ENCODE measurements around the gene BATF3. TPM values are rescaled to one million over a fixed set of nuclear protein-coding genes. Genes with fewer than 3 reads are reported as not detected.

BATF3 gene
- total RNA-seq, 1 experiment from 2014 or later: 5.8 TPM

DNA sequence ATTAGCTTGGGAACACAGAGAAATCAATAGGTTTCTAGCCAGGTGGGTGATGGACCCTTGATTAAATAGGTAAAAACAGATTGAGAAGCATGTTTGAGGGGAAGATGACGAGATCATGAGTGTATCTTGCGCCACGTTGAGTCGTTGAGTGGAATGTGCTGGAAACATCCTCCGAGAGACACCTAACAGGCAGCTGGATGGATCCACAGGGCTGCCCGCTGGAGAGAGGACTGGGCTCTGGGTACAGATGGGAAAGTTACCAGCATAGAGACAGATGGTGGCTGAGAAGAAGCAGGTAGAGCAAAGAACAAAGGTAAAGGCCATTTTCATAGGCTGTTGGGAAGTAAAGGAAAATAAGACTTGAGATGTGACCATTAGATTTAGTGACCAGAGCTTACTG, 15.6 kb downstream of the BATF3 start:
- no peak overlapping the region for H3K4me3 ChIP-seq (ENCODE audit: insufficient read depth, low read depth, low read length)
- H3K36me3 ChIP-seq (replicated peaks; ENCODE audit: control insufficient read depth, insufficient read depth, low read length): no peaks in the 10 kb centered on the region
- DNase-seq: no peak
- H3K27me3 ChIP-seq (ENCODE audit: control insufficient read depth, insufficient read depth, low read length): no peaks in the 10 kb centered on the region

DNA sequence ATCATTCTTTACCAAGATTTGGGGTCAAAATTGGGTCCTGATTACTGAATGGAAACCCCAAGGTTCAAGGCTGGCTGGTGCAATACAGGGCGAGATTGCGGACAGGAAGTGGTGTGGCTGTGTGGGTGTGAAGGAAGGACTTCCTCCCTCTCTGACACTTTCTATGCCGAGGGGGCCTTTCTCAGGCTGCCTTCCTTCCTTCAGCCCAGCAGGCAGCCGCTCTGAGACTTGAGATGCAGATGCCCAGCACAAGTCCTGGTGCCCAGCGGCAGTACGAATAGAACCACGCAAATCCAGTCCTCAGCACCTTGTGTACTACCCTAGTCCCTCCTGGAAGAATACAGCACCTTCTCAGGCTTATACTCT, 16.3 kb downstream of the BATF3 start:
- Histone ChIP-seq H3K27me3 (ENCODE audit: control insufficient read depth, insufficient read depth, low read length) (no peaks in the 10 kb centered on the region), H3K4me3 (ENCODE audit: insufficient read depth, low read depth, low read length) (no peak overlapping the region), H3K36me3 (replicated peaks; ENCODE audit: control insufficient read depth, insufficient read depth, low read length) (no peaks in the 10 kb centered on the region)
- no peak for DNase-seq

DNA sequence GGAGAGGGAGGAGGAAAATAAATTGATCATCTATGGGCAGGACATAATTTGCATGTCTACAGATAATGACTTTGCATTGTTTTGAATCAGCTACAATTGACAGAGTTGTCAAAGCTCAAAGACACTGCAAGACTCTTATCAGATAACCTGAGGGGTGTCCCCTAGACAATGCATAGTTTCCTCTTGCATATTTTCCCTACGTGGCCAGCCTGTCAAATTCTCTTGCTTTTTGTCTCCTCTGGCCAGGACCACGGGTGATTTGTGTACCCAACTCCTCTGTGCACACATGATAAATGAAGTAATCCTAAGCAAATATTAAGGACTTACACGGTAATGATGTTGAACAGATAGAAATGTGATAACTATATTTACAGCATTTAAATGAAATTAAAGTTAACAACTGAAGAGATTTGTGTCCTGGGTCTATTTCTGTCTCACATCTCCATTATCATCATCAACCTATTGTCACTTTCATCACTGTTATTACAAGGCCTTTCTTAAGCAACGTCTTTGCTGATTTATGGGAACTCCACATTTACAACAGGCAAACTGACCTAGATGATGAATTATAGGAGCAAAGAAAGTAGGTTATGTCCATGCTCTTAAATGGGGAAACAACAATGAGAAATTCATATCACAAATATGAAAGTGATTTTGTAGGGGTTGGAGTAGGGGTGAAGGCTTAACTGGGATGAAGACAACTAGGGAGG, 18.8 kb downstream of the BATF3 start:
- Histone ChIP-seq H3K4me3 (ENCODE audit: insufficient read depth, low read depth, low read length) (no peak overlapping the region), H3K27me3 (ENCODE audit: control insufficient read depth, insufficient read depth, low read length) (no peaks in the 10 kb centered on the region; the same call in 1 of the 2 replicates), H3K36me3 (replicated peaks; ENCODE audit: control insufficient read depth, insufficient read depth, low read length) (no peaks in the 10 kb centered on the region)
- DNase-seq: no peak

DNA sequence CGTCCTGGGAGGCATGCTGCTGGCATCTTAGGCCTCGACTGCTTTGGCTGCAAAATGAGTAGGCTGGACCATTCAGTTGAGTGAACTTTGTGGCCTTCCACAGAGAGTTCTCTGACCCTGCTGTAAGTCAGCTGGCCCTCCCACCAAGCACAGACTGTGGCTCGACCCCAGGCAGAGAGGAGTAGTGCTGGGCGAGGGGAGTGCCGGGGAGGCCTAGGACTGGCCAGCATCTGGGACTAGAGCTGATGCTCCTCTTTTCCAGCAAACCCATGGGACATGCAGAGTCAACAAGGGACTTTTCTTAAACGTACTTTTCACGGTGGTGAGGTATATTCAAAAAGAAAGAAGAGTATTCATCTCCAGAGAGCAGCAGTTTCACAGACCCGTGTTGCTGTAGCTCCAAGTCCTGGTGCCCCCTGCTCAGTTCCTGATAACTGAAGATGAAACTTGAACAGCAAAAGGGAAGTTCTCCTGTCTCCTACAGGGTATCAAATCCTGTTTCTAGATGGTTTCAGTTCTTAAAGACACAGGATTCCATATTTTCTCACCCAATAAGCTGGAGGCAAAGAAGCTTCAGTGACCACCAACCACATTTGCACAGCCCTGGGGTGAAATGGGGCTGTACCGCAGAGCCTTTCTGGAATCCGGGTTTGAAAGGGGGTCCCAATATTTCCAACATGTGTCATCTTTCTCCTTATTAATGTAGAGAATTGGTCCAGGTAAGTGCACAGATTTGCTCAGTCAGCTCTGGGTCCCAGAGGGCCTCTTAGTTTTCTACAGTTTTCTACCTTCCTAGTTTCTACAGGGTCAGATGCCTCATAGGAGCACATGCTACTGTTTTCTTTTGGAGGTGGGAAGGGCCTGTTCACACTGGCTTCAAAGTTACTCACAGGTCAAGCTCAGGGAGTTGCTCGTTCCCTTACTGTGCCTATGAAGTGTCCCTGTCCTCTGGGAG, 20.9 kb downstream of the BATF3 start:
- Histone ChIP-seq H3K27me3 (ENCODE audit: control insufficient read depth, insufficient read depth, low read length) (no peaks in the 10 kb centered on the region; the same call in 1 of the 2 replicates), H3K4me3 (ENCODE audit: insufficient read depth, low read depth, low read length) (no peak overlapping the region), H3K36me3 (replicated peaks; ENCODE audit: control insufficient read depth, insufficient read depth, low read length) (no peaks in the 10 kb centered on the region)
- DNase-seq: no peak

DNA sequence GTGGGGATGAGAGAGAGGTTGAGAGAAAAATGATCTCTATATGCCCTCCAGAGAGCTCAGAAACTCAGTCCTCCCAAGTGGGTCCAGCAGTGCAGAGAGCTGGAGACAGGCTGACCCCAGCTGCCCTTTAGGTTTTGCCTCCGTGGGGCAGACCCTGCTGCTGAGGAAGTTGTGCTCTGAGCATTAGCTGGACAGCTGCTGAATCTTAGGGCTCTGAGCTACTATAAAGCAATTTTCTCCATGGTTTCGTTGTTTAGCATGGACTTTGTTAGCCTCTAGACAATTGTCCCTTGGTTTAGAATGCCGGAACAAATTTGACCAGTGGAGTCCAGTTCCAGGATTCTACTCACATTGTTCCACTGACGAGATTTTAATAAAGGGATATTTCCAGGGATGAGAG, 22.1 kb downstream of the BATF3 start:
- Histone ChIP-seq H3K27me3 (ENCODE audit: control insufficient read depth, insufficient read depth, low read length) (no peaks in the 10 kb centered on the region; the same call in 1 of the 2 replicates), H3K36me3 (replicated peaks; ENCODE audit: control insufficient read depth, insufficient read depth, low read length) (no peaks in the 10 kb centered on the region), H3K4me3 (ENCODE audit: insufficient read depth, low read depth, low read length) (no peak overlapping the region)
- DNase-seq: no peak

DNA sequence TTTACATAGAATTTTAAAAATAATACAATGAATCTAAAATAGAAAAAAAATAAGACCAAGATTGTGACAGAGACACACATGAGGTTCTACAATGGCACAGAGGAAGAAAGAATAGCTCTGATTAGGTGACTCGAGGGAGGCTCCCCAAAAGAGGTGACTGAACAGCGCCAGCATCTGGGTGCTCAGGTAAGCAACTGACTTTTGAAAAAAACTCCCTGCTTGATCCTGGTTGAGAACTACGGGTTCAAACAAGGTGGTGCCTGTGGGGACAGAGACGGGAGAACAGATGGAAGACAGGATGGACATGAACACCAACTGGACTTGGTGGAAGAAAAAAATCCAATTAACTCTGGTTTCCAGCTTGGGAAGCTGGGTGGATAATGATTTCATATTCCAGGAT, 22.5 kb downstream of the BATF3 start:
- Histone ChIP-seq H3K27me3 (ENCODE audit: control insufficient read depth, insufficient read depth, low read length) (no peaks in the 10 kb centered on the region; the same call in 1 of the 2 replicates), H3K36me3 (replicated peaks; ENCODE audit: control insufficient read depth, insufficient read depth, low read length) (no peaks in the 10 kb centered on the region), H3K4me3 (ENCODE audit: insufficient read depth, low read depth, low read length) (no peak overlapping the region)
- DNase-seq: no peak

DNA sequence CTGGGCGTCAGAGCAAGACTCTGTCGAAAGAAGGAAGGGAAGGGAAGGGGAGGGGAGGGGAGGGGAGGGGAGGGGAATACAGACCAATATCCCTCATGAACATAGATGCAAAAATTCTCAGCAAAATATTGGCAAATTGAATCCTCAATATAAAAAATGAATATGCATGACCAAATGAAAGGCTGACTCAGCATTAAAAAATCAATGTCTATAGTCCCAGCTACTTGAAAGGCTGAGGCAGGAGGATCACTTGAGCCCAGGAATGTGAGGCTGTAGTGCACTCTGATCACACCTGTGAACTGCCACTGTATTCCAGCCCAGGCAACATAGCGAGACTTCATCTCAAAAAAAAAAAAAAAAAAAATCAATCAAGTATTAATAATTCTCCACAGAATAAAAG, 24.0 kb downstream of the BATF3 start:
- H3K36me3 ChIP-seq (replicated peaks; ENCODE audit: control insufficient read depth, insufficient read depth, low read length): no peaks in the 10 kb centered on the region
- H3K27me3 ChIP-seq (ENCODE audit: control insufficient read depth, insufficient read depth, low read length): no peaks in the 10 kb centered on the region; the same call in 1 of the 2 replicates
- H3K4me3 ChIP-seq (ENCODE audit: insufficient read depth, low read depth, low read length): no peak overlapping the region
- no peak for DNase-seq

DNA sequence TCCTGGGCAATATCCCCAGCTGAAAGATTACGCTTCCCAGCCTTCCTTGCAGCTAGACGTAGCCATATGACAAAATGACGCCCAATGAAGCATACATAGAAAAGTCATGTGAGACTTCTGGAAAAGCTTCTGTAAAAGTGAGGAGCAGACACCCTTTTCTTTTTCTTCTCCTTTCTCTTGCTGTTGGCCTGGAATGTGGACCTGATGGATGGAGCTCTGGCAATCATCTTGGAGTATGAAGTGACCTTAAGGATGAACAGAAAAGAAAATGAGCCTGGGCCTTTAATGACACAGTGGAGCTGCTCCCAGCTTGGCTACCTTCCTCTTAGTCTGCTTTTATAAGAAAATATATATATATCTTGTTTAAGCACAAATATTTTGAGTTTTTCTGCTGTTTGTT, 24.8 kb downstream of the BATF3 start:
- Histone ChIP-seq H3K27me3 (ENCODE audit: control insufficient read depth, insufficient read depth, low read length) (no peaks in the 10 kb centered on the region; the same call in 1 of the 2 replicates), H3K4me3 (ENCODE audit: insufficient read depth, low read depth, low read length) (no peak overlapping the region), H3K36me3 (replicated peaks; ENCODE audit: control insufficient read depth, insufficient read depth, low read length) (no peaks in the 10 kb centered on the region)
- DNase-seq: no peak

DNA sequence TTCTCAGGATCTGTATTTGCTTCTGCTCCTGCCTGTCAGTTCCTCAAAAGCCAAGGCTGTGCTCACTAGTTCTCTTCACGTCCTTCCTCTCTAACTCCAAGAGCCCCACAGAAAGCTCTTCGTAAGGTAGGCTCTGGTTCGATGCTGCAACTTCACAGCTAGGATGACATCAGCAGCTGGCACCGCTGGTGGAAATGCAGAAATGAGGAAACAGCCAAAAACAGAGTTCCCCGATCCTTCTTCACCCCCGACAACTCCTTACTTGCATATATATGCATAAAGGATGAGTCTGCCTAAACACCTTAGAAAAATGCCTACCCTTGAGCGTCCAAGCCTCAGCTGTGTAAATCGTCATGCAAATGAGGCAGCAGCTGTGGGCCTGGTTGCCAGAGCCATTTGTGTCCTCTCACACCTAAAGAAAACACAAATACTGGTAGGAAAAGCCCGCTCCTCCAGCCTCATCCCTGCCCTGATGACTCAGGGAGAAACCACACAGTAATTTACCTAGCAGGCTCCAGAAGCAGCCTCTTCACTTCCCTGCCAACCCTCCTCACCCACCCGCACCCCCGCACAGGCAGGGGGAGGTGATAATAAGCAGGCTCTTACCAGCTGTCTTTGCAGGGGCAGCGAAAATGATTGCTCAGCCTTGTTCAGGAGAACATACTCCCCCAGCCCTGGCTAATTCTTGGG, 28.2 kb downstream of the BATF3 start:
- DNase-seq: peak; percentile 59
- Histone ChIP-seq H3K27me3 (ENCODE audit: control insufficient read depth, insufficient read depth, low read length) (peaks cover 2% of the 10 kb centered on the region; the same call in 1 of the 2 replicates), H3K4me3 (ENCODE audit: insufficient read depth, low read depth, low read length) (no peak overlapping the region), H3K36me3 (replicated peaks; ENCODE audit: control insufficient read depth, insufficient read depth, low read length) (no peaks in the 10 kb centered on the region)

DNA sequence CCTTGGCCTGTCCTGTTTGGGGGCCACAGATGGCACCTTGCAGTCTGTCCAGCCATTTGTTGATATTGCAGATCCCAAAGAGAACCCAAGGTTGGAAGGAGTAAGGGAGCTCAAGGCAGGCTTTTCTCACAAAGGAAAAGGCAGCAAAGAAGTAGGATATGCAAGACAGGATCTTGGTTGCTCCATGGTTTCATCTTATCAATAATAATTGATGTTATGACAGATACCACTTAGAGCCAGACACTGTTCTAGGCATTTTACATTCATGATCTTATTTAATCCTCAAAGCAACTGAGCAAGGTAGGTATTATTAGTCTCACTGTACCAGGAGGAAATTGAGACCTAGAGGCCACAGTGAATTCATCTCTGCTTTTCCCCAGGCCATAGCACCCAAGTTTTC, 28.8 kb downstream of the BATF3 start:
- H3K4me3 ChIP-seq (ENCODE audit: insufficient read depth, low read depth, low read length): no peak overlapping the region
- peaks cover 6% of the 10 kb centered on the region for H3K27me3 ChIP-seq (ENCODE audit: control insufficient read depth, insufficient read depth, low read length)
- H3K36me3 ChIP-seq (replicated peaks; ENCODE audit: control insufficient read depth, insufficient read depth, low read length): no peaks in the 10 kb centered on the region
- no peak for DNase-seq

DNA sequence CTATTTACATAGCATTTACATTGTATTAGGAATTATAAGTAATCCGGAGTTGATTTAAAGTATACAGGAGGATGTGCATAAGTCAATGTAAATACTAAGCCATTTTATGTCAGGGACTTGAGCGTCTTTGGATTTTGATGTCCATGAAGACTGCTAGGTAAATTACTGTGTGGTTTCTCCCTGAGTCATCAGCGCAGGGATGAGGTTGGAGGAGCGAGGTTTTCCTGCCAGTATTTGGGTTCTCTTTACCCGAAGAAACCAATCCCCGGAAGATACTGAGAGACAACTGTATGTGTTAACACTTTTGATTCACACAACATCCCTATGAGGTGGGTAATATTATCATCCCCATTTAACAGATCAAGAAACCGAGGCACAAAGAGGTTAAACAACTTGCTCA, 29.3 kb downstream of the BATF3 start:
- Histone ChIP-seq H3K27me3 (ENCODE audit: control insufficient read depth, insufficient read depth, low read length) (peaks cover 8% of the 10 kb centered on the region), H3K36me3 (replicated peaks; ENCODE audit: control insufficient read depth, insufficient read depth, low read length) (no peaks in the 10 kb centered on the region), H3K4me3 (ENCODE audit: insufficient read depth, low read depth, low read length) (no peak overlapping the region)
- no peak for DNase-seq

DNA sequence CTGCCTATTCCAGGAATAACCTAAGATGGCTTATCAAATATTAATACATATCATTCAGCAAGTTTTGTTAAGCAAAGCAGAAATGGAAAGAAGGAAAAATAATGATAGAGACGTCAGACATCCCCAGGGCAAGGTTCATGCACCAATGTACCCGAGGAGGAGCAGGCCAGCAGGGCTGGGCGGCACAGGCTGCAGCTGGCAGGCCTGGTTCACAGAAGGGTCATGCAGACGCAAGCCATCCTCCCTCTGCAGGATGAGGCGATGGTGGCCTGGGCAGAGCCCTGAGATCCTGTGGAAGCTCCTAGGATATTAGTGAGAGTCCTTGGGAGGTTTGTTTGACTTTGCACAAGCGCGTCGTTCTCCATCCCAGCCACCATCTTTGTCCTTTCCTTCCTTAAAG, 30.0 kb downstream of the BATF3 start:
- peaks cover 8% of the 10 kb centered on the region for H3K27me3 ChIP-seq (ENCODE audit: control insufficient read depth, insufficient read depth, low read length)
- H3K4me3 ChIP-seq (ENCODE audit: insufficient read depth, low read depth, low read length): no peak overlapping the region
- DNase-seq: no peak
- no peaks in the 10 kb centered on the region for H3K36me3 ChIP-seq (replicated peaks; ENCODE audit: control insufficient read depth, insufficient read depth, low read length)

DNA sequence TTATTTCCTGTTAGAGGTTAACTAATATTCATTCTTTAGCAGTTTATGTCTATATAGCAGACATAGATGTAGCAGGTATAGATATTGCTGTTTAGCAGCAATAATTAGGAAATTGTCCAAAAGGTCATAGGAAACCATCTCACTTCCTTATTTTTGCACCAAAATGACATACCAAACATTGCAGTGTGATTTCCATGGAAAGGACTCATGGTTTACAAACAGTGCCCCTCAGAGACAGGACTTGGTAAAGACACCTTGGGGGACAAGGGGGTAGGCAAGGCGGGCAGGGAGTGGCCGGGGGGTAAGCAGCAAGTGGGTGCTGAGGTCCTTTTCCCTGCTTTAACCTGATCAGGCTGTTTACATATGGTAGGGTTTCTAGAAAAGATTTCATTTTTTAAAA, 30.5 kb downstream of the BATF3 start:
- H3K36me3 ChIP-seq (replicated peaks; ENCODE audit: control insufficient read depth, insufficient read depth, low read length): no peaks in the 10 kb centered on the region
- peak; percentile 86 for DNase-seq
- H3K4me3 ChIP-seq (ENCODE audit: insufficient read depth, low read depth, low read length): no peak overlapping the region
- H3K27me3 ChIP-seq (ENCODE audit: control insufficient read depth, insufficient read depth, low read length): peaks cover 8% of the 10 kb centered on the region

DNA sequence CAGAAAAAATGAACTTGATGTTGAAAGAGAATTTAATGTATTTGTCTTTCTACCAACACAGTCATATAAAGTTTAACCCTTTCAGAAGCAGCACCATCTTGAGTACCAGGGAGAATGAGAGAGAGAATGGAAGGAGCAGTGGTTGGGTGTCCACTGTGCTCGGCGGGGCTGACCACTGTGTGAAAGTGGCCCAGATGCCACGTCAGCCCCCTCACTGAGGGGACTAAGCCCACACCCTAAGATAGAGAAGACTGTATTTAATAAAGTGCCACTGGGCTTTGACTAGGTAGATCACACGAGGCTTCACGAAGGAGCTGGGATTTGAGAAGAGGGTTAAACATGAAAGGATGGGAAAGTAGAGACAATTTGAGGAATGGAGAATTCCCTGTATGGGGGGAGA, 31.2 kb downstream of the BATF3 start:
- no peak for DNase-seq
- peaks cover 8% of the 10 kb centered on the region for H3K27me3 ChIP-seq (ENCODE audit: control insufficient read depth, insufficient read depth, low read length)
- H3K4me3 ChIP-seq (ENCODE audit: insufficient read depth, low read depth, low read length): no peak overlapping the region
- no peaks in the 10 kb centered on the region for H3K36me3 ChIP-seq (replicated peaks; ENCODE audit: control insufficient read depth, insufficient read depth, low read length)
